CD4-positive, alpha-beta T cell treated with Interleukin-10 for 1 hour (primary cell): ENCODE results near the gene EIF4E2.
"Not testable (repeated sequence)": the region's sequence is repeated elsewhere in the genome, so short reads cannot be mapped to it uniquely, and the experiment has no call there.

Experiments used
- DNase-seq: peaks from one replicate; pipeline ENCODE4 v3.0.0-alpha.2; 2020

The EIF4E2 gene

DNA sequence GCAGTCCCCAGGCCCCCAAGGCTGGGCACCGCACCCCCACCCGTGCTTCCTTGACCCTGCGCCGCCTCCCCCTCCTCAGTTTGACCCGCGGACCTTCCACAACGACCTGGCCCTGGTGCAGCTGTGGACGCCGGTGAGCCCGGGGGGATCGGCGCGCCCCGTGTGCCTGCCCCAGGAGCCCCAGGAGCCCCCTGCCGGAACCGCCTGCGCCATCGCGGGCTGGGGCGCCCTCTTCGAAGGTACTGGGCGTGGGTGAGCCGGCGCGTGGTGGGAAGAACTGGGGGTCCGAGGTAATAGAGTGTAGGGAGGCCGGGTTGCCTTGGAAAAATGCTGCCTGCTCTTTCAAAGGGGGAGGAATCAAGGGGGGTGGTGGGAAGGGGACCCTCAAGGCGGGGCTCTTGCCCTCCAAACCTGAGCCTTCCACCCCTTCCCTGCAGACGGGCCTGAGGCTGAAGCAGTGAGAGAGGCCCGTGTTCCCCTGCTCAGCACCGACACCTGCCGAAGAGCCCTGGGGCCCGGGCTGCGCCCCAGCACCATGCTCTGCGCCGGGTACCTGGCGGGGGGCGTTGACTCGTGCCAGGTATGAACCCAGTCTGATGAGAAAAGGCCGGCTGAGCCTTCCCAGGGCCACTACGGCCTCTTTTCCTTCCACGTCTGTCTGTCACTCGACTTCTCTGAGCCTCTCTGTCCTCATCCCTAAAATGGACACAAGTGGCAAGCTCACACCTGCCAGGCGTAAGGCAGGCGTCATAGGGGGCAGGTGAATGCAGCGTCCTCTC is 27.7 kb upstream of the EIF4E2 start:
- no peak for DNase-seq

DNA sequence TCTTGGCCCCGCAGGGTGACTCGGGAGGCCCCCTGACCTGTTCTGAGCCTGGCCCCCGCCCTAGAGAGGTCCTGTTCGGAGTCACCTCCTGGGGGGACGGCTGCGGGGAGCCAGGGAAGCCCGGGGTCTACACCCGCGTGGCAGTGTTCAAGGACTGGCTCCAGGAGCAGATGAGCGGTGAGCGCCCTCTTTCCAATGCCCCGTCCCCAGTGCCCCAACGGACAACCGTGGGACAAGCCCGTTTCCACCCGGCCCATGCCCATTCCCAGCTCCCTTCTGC is 27.1 kb upstream of the EIF4E2 start:
- no peak for DNase-seq

DNA sequence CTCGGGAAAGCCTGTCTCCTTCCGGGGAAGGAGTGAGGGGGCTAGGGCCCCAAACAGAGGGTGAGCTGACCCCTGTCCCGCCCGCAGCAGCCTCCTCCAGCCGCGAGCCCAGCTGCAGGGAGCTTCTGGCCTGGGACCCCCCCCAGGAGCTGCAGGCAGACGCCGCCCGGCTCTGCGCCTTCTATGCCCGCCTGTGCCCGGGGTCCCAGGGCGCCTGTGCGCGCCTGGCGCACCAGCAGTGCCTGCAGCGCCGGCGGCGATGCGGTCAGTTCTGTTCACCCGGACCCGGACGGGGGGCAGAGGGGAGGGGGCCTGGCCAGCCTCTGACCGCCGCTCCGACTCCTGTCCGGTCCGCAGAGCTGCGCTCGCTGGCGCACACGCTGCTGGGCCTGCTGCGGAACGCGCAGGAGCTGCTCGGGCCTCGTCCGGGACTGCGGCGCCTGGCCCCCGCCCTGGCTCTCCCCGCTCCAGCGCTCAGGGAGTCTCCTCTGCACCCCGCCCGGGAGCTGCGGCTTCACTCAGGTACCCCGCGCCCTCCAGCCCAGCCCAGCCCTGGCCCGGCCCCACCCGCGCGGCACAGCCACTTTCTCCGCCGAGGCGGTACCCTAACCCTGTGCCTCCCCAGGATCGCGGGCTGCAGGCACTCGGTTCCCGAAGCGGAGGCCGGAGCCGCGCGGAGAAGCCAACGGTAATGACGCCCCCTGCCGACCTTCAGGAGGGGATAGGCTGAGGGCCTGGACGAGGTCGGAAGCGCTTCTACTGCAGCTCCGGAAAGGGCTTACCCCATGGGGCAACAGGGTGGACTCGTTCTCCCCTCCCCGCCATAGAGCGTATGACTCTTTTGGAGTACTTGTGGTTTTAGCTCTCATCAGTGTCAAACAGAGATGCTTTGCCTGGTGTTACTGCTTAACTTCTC is 26.5 kb upstream of the EIF4E2 start:
- DNase-seq = peak; percentile 12

DNA sequence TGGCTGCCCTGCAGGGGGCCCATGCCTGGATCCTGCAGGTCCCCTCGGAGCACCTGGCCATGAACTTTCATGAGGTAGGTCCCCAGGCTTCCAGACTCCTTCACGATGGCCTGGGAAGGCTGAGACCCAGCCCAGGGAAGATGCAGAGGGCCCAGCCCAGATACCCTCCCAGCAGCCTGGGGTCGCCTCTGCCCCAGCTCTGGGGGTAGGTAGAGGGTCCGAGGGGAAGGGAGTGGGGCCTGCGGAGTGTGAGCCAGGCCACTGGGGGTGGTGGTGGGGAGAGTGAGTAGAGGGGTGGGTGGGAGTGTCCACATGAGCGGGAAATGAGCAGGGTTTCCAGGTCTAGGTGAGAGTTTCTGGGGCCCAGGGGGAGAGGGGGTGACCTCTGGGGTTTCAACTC is 25.7 kb upstream of the EIF4E2 start:
- DNase-seq = no peak

DNA sequence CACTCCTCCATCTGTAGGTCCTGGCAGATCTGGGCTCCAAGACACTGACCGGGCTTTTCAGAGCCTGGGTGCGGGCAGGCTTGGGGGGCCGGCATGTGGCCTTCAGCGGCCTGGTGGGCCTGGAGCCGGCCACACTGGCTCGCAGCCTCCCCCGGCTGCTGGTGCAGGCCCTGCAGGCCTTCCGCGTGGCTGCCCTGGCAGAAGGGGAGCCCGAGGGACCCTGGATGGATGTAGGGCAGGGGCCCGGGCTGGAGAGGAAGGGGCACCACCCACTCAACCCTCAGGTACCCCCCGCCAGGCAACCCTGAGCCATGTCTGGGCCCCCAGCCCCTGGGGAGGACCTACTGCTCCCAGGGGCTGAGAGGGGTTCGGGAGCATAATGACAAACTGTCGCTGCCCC is 25.3 kb upstream of the EIF4E2 start:
- DNase-seq = no peak

DNA sequence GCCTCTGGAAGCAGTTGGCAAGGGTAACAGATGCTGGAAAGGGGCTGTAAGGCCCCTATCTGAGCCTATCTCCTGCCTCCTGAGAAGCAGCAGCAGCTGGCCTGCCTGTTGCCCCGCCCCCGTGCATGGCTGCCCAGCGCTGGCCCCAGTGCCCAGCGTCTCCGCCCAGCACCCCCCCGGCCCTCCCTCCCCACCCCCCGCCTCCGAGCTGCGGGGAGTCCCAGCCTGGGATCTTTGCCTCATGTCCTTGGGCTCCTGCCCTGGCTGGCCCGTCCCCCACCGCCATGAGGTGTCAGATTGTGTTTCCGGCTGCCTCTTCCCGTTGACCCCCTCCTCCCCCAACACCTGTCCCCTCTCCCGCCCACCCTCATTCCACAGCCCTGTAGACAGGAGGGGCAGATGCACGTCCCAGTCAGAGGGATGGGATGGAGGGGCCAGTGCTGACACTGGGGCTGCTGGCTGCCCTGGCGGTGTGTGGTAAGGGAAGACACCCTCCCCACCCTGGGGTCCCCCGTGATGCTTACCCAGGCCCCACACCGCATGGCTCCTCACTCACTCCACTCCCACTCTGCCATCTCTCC is 24.6 kb upstream of the EIF4E2 start, which contains the start of gene CHRND:
Gene CHRND (plus strand): TSS at position 370 of the 581 bp plus-strand sequence. CDS start 56 bp downstream, at position 426.
- no peak for DNase-seq

DNA sequence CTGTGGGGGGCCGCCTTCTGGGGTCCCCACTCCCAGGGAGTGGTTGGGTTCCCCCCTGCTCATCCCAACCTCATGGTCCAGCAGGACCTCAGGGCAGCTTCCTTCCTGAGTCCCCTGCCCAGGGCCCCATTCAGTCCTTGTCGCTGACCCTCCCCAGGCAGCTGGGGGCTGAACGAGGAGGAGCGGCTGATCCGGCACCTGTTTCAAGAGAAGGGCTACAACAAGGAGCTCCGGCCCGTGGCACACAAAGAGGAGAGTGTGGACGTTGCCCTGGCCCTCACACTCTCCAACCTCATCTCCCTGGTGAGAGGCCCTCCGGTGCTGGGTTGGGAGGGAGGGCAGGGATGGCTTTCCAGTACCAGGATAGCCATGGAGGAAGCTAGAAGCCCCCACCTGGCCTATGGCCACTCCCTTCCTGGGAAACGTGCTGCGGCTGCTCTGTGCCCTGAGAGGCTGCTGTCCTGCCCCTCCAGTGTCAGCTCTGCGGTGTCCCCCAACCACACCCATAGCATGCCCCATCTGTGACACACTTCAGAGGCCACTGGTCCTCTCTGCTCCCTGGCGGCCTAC is 24.0 kb upstream of the EIF4E2 start:
- no peak for DNase-seq

DNA sequence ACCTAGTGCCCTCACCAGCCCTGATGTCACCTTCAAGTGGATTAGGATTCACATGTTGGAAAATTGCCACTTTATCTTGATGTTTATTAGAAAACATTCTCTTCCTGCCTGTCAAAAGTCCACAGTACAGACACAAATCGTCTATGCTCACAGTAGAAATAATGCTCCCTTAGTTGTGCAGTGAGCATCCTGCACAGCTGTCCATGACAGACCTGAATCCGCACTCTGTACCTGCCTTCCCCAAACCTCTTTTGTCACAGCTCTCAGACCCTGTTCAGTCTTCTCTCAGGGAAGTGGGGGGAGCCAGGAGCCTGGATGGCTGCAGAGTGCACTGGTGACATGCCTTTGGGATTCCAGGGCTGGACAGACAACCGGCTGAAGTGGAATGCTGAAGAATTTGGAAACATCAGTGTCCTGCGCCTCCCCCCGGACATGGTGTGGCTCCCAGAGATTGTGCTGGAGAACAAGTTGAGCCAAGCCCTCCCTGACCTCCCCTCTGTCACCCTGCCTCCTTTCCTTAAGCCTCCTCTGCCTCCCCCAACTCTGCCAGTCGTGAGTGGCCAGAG is 22.5 kb upstream of the EIF4E2 start:
- DNase-seq = no peak

DNA sequence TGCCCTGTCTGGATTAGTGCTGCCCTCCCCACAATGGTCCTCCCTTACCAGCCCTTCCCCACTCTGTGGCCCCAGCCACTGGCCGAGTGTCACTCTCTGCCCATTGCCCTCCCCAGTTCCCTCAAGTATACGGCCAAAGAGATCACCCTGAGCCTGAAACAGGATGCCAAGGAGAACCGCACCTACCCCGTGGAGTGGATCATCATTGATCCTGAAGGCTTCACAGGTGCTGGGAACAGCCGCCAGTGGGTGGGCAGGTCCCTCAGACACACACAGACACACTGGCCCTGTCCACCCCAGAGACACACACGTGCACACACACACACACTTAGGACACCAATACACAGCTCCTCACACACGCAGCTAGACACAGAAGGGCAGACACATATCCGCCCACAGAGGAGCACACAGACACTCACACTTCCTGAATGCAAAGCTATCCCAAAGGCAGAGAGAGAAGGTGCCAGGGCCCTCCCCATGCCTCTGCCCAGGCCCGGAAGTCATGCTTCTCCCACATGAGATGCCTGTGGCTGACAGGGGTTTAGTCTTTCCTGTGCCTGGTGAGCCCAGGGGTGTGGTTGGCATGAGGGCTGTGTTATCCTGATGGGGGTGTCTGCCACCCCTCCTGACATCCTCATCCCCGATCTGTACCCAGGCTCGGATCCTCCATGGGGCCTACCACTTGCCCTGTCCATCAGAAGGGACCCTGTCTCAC is 21.6 kb upstream of the EIF4E2 start:
- DNase-seq = no peak

DNA sequence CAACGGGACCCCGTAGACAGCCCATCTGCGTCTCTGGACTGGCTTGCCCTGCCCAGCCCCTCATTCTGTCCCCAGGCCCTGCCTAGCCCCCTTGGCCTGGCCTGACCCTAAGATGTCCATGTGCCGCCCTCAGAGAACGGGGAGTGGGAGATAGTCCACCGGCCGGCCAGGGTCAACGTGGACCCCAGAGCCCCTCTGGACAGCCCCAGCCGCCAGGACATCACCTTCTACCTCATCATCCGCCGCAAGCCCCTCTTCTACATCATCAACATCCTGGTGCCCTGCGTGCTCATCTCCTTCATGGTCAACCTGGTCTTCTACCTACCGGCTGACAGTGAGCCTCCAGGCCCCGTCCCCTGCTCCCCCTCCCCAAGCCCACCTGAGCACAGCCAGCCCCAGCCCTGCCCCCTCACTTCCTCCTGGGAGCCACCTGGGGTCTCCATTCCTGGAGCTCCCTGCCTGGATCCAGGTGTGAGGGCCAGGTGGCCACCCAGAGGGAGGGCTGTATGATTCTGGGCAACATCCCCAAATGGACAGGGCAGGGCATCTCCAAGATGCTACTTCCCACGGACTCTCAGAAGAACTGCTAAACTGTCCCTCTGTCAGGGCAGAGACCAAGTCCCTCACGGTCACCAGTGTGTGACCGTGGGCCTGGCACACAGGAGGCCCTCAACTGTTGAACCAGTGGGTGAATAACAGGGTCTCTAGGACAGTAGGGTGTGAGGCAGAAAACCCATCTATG is 20.5 kb upstream of the EIF4E2 start:
- no peak for DNase-seq

DNA sequence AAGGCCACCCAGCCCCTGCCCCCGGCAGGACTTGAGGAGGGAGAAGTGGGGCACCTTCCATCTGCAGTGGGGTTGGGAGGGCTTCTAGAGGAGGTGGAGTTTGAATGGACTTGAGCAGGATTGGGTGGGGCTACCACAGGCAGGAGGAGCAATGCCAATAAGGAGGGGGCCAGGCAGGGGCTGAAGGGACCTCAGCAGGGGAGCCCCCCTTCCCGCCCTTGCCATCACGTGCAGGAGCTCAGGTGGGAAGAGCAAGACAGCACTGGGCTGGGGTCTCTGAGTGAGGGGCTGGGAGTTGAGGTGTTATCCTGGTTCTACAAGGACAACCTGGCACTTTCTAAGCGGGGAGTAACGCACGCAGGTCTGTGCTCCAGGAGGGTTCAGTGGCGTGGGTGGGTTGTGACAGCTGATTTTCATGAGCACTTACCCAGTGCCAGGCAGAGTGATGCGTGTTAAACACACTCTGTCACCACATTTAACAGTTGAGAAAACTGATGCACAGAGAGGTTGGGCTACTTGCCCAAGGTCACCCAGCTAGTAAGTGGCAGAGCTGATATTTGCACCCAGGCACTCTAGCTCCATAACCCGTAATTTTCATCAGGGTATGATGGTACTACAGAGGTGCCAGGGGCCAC is 19.7 kb upstream of the EIF4E2 start:
- no peak for DNase-seq

DNA sequence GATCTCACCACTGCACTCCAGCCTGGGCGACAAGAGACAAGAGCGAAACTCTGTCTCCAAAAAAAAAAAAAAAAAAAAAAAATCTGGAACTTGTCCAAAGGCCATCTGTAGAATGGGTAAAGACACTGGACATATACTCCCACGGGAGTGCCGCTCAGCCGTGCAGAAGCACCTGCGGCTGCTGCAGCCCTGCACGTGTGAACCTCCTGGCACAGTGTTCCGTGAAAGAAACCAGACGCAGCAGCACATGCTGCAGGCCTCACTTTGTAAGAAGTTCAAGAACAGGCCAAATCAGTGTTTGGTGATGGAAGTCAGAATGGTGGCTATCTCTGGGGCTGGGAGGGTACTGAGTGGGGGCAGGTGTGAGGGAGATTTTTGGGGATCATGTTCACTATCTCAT is 18.1 kb upstream of the EIF4E2 start:
- no peak for DNase-seq

DNA sequence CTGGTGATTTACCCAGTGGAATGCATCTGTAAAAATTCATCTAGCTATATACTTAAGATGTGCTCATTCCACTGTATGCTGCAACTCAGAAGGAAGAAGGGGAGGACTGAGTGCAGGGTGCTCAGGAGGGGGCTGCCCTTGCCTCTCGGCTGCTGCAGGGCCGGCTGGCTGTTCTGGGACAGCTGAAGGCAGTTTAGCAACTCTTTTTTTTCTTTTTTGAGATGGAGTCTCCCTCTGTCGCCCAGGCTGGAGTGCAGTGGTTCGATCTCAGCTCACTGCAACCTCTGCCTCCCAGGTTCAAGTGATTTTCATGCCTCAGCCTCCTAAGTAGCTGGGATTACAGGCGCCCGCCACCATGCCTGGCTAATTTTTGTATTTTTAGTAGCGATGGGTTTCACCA is 17.7 kb upstream of the EIF4E2 start:
- not testable (repeated sequence) for DNase-seq

DNA sequence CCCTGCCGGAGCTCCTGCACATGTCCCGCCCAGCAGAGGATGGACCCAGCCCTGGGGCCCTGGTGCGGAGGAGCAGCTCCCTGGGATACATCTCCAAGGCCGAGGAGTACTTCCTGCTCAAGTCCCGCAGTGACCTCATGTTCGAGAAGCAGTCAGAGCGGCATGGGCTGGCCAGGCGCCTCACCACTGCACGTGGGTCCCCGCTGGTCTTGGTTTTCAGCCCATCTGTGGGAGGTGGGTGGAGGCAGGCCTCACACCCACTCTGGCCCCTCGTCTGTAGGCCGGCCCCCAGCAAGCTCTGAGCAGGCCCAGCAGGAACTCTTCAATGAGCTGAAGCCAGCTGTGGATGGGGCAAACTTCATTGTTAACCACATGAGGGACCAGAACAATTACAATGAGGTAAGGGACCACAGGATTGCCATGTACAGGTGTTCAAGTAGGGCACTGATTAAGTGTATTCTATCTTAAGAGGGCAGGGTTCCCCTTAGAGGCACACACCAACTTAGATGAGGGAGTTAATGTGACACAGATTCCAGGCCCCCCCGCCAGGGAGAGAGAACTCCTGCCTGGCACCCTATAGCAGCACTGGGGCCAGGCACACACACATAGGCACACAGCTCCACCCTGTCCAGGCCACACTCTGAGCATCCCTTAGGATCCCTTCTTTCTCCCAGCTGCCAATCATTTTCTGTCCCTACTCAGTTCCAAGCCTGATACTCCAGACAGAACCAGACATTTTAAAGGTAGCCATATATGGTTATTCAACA is 16.4 kb upstream of the EIF4E2 start:
- DNase-seq = no peak

DNA sequence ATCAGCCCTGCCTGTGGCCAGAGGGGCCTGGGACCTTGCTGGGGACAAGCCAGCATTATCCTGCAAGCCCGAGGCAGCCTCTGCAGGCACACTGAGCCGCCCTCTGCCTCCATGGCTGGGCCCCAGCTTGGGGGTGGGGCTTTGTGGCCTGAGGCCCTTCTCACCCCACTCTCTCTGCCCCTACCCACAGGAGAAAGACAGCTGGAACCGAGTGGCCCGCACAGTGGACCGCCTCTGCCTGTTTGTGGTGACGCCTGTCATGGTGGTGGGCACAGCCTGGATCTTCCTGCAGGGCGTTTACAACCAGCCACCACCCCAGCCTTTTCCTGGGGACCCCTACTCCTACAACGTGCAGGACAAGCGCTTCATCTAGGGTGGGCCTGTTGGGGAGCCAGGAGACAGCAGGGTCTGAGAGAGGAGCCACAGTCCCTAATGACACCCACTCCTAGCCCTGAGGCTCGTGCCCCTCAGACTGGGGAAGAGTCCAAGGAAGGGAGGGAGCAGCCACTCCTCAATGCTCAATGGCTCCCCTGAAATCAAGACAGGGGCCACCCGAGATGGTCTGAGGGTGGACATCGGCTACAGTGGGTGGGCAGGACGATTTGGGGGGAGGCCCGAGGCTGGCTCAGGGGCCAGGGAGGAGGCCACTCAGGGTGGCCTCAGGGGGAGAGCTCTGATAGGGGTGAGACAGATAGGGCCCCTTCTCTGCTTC is 15.4 kb upstream of the EIF4E2 start:
- no peak for DNase-seq

DNA sequence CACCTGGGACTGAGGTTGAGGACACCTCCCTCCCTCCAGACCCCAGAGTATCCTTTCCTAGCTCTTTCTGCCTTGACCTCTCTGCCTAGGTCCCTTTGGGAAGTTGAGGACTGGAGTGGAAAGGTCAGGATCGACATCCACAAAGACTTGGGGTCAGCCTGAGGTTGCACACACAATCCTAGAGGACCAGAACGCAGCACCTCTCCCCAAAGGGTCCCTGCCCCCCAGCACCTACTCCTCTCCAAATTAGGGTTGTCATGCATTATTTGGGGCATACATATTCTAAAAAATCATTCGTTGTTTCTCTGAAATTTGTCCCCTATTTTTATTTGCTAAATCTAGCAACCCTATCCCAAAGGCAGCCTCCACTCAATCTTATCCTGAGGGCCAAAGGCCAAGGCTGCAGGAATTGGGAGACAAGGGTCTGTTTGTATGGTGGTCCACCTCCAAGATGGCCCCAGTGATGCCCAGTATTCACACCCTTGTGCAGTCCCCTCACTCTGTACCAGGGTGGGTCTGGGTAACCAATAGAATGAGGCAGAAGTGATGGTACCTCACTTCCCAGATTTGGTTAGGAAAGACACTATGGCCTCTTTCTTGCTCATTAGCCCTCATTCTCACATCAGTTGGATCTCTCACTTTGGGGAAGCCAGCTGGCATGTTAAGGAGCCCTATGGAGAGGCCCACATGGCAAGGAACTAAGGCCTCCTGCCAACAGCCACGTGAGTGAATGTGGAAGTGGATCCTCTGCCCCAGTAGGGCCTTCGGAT is 14.5 kb upstream of the EIF4E2 start:
- no peak for DNase-seq

DNA sequence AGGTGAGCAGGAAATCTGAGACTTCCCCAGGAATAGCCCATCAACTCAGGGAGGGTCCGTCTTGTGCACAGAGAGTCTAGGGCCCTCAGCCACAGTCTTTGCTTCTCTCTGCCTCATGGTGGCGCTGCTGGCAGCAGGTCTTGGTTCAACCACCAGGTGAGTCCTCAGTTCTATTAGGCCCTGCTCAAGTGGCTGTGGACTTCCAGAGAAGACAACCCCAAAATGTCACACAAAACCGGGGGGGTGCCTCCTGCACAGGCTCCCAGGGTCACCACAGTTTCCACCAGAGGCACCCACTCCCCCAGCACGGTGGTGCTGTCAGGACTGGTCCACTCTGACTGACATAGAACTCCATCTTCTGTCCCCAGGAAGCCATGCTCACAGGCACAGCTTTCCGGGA is 13.4 kb upstream of the EIF4E2 start:
- no peak for DNase-seq

DNA sequence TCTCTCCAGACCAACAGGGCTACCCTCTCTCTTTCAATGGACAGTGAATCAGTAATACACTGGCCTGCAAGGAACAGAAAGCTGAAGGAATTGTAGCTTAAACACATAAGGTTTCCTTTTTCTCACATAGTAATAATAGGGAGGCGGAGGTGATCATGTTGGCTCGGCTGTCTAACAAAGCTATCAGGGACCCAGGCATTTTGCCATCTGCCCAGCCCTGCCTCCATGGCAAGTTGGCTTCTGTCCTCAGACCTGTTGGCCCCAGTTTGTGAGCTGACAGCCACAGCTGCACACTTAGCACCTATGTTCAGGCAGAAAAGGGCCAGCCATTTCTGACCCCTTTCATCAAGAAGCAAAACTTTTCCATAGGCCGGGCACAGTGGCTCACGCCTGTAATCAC is 13.0 kb upstream of the EIF4E2 start:
- DNase-seq = no peak

DNA sequence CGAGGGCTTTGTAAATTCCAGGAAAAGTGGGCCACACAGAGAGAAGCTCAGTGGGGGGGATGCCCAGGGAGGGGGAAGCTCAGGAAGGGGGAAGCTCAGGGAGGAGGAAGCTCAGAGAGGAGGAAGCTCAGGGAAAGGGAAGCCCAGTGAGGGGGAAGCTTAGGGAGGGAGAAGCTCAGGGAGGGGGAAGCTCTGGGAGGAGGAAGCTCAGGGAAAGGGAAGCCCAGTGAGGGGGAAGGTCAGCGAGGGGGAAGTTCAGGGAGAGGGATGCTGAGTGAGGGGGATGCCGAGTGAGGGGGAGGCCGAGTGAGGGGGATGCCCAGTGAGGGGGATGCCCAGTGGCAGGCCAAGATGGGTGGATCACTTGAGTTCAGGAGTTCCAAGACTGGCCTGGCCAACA is 11.8 kb upstream of the EIF4E2 start:
- DNase-seq = no peak
